Activated CD4-positive, alpha-beta T cell treated with anti-CD3 and anti-CD28 coated beads for 48 hours (primary cell): ENCODE measurements around the gene PPP4C.

Source experiments
- DNase-seq: peaks from one replicate; pipeline ENCODE4 v3.0.0-alpha.2; 2020

The PPP4C gene

GRCh38 chr16:30083216-30084055 is 7.6 kb downstream of the PPP4C start:
- DNase-seq = no peak

GRCh38 chr16:30084096-30084815 is 8.5 kb downstream of the PPP4C start:
- DNase-seq = no peak

DNA sequence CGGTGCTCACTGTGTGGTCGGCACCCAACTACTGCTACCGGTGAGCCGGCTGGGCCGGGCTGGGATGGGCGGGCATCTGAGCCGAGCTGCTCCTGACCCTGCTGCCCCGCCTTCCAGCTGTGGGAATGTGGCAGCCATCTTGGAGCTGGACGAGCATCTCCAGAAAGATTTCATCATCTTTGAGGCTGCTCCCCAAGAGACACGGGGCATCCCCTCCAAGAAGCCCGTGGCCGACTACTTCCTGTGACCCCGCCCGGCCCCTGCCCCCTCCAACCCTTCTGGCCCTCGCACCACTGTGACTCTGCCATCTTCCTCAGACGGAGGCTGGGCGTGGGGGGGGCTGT is 9.0 kb downstream of the PPP4C start:
- DNase-seq = no peak

DNA sequence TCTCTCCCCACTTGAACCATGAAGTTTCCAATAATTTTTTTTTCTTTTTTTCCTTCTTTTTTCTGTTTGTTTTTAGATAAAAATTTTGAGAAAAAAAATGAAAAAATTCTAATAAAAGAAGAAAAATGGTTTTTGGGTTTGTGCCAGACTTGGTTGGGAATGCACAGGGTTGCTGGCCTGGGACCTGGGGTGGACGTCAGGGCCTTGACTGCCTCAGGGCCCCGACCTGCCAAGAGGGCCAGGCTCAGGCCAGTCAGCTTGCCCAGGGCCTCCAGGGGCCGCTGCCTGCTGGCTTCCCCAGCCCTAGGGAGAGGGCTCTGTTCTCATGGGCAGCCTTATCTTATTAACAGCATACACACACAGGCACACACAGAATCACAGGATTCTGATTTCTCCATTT is 9.5 kb downstream of the PPP4C start:
- DNase-seq = no peak

GRCh38 chr16:30085820-30086219 is 10.0 kb downstream of the PPP4C start:
- no peak for DNase-seq

DNA sequence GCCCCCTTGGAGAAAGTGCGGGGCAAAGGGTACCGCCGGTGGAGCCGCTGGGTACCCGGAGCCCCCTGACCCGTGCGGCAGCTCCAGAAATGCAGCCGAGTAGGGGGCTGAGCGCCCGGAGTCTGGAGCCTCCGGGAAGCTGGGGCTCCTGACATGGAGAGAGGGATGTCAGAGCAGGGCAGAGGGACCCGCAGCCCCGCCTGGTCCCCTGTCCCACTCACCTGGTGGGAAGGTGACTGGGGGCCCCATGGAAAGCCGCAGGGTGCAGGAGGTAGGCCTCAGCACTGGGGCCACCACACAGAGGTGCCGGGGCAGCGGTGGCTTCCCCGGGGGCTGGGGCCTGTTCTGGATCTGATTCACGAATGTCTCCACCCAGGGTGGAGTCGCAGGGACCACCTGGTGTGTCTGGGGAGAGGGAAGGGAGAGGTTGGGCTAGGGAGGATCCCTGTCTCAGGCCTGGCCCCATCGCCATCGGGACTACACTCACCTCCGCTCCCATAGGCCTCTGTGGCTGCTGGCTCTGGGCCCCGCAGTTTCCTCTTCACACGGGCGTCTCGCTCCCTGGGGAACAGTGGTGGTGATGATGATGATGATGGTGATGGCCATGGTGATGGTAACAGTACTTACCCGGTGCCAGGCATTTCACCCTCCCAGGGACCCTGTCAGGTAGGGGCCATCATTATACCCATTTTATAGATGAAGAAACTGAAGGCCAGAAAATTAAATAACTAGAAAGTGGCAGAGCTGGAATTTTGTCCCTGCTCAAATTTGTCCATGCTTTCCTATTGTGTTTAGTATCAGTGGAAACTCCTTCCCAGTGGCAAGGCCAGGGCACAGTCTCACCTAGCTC is 10.7 kb downstream of the PPP4C start:
- DNase-seq = no peak

DNA sequence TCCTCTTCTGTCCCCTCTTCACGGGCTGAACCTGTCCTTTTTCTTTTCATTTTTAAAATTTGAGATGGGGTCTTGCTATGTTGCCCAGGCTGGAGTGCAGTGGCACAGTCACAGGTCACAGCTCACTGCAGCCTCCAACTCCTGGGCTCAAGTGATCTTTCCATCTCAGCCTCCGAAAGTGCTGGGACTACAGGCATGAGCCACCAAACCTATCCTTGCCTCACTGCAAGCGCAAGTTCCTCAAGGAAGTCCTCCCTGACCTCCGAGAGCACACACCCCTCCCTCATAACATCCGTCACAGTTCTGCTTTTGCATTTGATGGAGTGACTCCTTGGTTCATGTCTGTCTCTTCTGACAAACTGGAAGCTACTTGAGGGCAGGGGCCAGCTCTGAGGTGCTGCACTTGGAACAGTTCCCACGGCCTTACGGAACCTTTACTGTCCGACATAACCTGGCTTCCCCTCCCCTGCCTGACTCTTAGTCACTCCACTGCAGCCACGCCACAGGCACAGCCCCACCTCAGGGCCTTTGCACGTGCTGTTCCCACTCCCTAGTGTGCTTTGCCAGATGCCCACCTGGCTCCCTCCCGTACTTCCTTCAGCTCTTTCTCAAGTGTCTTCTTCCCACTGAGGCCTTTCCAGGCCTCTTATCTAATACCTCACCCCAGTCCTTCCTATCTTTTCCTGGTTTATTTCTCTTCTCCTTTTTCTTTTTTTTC is 11.5 kb downstream of the PPP4C start:
- DNase-seq = no peak

GRCh38 chr16:30088237-30088831 is 12.5 kb downstream of the PPP4C start:
- DNase-seq = no peak

DNA sequence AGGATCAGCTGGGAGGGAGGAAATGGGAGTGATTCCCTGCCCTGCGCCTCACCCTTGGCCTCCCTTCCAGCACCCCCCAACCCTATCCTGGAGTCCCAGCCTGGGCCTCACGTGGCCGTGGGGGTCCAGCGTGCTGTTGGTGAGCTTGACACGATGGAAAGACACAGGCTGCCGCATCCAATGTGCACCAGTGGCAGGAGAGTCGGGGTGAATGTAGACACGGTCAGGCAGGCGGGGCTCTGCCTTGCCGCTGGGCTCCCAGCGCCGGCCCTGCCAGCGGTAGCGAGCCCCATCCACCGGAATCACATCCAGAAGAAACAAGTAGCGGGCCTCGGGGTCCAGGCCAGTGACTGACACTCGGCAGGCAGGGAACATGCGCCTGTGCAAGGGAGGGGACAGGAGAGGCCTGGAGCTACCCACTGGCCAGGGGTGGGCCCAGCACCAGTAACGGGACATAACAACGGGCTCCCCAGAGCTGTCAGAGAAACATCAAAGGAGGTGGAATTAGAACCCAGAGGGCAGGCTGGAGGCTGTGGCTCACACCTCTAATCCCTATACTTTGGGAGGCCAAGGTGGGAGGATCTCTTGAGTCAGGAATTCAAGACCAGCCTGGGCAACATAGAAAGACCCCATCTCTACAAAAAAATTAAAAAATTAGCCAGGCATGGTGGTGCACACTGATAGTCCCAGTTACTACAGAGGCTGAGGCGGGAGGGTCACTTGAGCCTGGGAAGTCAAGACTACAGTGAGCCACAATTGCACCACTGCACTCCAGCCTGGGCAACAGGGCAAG is 13.2 kb downstream of the PPP4C start:
- DNase-seq = no peak

- DNase-seq = no peak
Observed at GRCh38 chr16:30090610-30091331, 15.0 kb downstream of the PPP4C start.

DNA sequence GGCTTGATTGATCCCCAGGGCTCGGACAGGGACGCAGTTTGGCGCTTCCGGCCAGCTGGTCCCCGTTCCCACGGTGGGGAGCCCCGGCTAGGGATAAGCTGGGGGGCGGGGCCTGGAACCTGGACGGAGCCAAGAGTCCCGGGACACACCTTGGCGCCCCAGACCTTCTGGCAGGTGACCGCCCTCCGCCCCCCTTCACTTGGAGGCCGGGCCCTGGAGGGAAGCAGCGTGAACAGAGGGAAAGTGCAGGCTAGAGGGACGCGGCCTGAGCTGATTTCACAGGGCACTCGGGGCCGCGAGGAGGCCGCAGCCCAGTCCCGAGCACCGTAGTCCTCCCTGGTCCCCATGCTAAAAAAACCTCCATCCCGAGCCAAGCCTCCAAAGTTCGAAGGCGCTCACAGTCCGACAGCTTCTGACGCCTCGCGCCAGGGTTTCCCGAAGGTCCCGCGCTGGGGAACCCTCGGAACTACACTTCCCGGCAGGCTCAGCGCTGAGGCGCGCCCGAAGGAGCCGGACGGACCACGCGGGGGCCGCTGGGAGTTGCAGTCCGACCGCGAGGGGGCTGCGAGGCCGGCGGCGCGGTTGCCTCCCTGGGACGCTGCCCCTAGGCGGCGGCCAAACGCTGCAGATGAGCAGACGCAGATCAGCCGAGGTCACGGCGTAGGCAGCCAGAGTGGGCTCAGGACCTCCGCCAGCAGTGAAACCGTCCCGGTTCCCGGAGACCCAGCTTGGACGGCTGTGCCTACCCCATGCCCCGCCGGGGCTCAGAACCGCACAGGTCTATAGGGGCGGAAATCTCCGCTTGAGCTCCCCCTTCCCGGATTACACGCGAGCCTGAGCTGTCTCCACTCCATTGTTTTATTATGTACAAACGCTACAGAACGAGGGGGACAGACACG is 15.9 kb downstream of the PPP4C start, which contains the start of gene TBX6:
TBX6 (minus strand) TSS at position 451 of the 899 bp plus-strand sequence. CDS start 731 bp downstream, outside the sequence.
- DNase-seq = peak; percentile 96

DNA sequence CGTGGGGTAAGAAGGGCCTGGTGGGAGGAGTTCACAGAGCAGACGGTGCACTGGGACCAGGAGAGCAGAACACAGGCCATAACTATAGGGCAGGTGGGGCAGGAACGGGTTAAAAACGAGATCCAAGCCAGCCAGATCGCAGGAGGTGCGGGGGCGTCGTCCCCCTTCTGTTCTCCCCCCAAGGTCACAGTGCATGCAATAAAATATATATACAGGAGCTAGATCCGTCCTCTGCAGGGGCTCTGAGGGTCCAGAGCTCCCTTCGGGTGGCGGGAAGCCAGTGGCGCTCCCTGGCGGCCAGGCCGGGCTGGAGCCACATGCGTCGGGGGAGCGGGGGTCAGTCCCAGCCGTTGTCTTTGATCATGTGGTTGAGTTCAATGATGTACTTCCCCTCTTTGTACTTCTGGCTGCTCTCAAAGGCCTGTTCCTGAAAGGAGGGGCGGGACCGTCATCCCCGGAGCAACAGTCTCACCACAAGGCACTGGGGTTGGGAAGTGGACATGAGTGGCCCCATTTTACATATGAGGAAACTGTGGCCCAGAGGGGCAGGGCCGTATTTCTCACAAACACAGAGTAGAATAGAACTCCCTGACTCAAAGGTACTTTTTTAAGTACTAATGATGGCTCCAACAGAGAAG is 16.7 kb downstream of the PPP4C start:
- peak; percentile 82 for DNase-seq

DNA sequence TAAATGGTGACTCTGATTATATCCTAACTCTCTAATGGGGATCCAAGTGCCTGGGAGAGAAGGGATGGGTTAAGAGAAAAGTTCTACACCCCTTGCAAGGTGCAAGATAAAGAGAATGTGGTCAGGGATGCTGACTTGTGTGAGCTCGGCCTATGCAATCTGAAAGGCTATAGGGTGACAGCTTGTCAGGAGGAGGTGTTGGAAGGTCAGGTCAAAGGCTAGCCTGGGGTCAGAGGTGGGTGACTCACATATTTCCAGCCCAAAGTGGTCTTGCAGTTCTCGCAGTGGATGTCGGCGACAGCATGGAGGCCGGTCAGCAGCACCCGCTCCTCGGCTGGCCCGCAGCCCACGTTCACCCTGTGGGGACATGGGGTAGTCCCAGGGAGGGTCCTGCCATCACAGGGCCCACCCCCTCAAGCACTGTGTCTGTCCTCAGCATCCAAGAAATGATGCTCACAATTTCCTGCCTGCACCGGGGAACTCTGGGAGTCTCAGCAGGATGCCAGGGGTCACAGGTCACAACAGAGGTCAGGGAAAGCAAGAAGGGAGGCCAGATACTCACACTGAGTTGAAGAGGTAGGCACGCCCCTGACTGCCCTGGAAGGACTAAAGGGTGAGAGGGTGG is 18.9 kb downstream of the PPP4C start:
- no peak for DNase-seq

DNA sequence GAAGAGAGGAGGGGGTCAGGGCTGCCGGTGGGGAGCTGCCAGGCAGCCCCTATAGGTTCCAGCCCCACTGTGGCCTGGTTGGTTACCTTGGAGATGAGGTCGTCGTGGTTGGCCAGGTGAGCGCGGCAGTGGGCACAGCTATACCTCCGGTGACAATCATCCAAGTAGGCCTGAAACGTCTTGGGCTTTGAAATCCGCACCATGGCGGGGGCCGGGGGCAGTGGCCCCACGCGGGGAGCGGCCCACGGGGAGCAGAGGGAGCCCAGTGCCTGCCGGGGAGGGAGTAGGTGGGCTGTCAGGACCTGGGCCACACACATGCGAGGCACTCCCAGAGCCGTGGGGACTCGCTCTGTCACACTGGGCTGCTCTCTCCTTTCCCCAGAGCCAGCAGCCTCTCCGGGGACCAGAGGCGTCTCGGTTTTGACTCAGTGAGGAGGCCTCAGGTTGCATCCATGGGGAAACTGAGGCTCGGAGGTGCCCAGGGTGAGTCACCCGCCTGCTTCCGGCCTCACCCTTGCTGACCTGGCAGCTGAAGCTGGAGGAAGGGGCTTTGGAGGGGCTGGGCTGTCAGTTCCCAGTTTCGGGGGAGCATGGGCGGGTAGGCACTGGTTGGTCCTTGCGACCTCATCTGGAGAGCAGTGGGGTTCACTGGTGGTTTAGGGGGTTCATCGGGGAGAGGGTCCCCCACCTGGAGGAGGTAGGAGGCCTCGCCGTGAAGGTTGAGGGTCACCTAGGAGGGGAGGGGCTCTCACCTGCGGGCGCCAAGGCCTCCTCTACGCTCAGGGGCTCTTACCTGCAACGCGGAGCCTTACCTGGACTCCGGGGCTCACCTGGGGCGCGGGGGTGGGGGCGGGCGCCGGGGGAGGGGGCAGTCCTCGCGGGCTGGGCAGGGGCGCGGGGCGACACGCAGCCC is 19.6 kb downstream of the PPP4C start:
- no peak for DNase-seq

DNA sequence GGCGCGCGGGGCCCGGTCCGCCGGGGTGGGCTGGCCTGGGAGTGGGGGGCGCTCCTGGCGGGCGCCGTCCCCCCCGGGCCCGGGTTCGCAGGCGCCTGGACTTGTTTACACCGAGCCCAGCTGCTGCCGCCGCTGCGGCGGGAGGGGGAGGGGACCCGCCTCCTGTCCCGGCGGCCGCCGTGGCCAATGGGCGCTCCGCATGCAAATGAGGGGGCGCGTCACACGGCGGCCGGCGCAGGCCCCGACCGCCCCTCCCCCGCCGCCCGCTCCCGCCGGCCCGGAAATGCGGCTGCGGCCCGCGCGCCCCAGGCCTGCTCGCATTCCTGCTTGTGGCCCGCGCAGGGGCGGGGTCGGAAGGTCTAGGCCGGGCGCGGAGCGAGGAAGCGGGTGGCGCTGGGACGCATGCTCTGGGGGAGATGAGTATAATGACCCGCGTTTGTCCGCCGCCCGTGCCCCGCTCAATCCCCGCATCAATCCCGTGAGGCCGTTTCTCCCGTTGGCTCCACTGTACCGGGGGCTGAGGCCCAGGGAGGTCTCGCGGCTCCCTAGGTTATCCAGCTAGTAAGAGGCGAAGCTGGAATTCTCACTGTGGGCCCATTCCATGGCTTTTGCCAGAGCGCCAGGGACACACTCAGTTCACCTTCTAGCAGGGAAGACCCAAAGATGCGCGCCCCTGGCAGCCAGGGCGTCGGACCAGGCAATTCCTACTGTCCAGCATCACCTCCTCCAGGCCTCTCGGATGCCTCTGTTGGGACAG is 20.5 kb downstream of the PPP4C start, which contains the start of gene YPEL3:
YPEL3 (minus strand) TSS at position 109 of the 757 bp plus-strand sequence. CDS start 731 bp downstream, outside the sequence.
- peak; percentile 91 for DNase-seq

GRCh38 chr16:30096862-30097563 is 21.2 kb downstream of the PPP4C start:
- DNase-seq = no peak
